Peyer's patch (tissue), 4 donors: Measurements from ENCODE around the gene RRBP1.

ENCODE experiments used
- POLR2A ChIP-seq, 2 donors: fragments of 450-650 bp; IDR thresholded peaks; one replicate each; pipeline ENCODE4 v1.5.1; 2017; ENCODE audit warnings: antibody characterized with exemption in 2 of 2, mild to moderate bottlenecking in 2 of 2, moderate library complexity in 2 of 2
- TF ChIP-seq, protein P1 (sequence below), 6 experiments: fragments of 450-650 bp in 4 of 6; fragments of 200-600 bp in 2 of 6; sonication (generic) in 1 of 6; IDR thresholded peaks; one replicate each; pipeline ENCODE4 v1.5.1; 2017 to 2019; ENCODE audit warnings: antibody characterized with exemption in 6 of 6, mild to moderate bottlenecking in 3 of 6, moderate library complexity in 1 of 6

DNA sequence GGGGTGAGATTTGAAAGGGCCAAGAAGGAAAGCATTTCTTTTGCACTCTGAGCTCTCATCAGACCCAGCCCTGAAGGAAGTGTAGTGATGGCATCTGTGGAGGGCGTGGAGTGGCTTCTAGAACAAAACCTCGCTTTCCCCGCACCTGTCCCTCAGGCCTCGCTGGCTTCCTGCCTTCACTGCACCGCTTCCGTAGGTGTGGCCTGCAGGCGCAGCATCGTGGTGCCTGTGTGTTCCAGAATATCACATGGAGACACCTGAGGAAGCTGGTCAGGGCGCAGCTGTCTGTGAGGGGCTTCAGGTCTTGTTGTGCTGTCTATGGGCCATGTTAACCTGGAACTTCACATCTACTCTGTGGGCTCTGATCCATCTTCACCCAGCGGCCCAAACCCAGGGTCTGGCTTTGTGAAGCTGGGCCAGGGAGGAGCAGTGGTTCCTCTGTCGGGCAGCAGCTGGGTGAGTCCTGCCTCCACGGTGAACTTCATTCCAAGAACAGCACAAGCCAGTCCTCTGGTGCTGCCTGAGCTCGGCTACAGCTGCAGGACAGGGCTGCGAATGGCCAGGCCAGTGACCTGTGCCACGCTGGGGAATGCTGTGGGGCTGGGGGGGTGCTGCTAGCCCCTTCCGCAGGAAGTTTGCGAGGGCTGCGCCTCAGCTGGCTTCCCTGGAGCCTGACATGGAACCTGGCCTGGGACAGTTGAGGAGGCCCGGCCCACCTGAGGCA is 71.3 kb downstream of the RRBP1 start:
- TF ChIP-seq, protein P1, sequence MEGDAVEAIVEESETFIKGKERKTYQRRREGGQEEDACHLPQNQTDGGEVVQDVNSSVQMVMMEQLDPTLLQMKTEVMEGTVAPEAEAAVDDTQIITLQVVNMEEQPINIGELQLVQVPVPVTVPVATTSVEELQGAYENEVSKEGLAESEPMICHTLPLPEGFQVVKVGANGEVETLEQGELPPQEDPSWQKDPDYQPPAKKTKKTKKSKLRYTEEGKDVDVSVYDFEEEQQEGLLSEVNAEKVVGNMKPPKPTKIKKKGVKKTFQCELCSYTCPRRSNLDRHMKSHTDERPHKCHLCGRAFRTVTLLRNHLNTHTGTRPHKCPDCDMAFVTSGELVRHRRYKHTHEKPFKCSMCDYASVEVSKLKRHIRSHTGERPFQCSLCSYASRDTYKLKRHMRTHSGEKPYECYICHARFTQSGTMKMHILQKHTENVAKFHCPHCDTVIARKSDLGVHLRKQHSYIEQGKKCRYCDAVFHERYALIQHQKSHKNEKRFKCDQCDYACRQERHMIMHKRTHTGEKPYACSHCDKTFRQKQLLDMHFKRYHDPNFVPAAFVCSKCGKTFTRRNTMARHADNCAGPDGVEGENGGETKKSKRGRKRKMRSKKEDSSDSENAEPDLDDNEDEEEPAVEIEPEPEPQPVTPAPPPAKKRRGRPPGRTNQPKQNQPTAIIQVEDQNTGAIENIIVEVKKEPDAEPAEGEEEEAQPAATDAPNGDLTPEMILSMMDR (IDR thresholded peaks at IDR 0.05), result no peak
- no peak for TF ChIP-seq POLR2A (IDR thresholded peaks at IDR 0.05)
